ENCODE data around the gene TEX2. TPM values are rescaled to one million over a fixed set of nuclear protein-coding genes. Genes with fewer than 3 reads are reported as not detected.

The TEX2 gene
- total and polyA plus RNA-seq, 9 of the 15 experiments (the other 6 are each of a cell fraction or from before 2014, with no cell fraction given): 4.1 to 27.6 (median 19.3) TPM

DNA sequence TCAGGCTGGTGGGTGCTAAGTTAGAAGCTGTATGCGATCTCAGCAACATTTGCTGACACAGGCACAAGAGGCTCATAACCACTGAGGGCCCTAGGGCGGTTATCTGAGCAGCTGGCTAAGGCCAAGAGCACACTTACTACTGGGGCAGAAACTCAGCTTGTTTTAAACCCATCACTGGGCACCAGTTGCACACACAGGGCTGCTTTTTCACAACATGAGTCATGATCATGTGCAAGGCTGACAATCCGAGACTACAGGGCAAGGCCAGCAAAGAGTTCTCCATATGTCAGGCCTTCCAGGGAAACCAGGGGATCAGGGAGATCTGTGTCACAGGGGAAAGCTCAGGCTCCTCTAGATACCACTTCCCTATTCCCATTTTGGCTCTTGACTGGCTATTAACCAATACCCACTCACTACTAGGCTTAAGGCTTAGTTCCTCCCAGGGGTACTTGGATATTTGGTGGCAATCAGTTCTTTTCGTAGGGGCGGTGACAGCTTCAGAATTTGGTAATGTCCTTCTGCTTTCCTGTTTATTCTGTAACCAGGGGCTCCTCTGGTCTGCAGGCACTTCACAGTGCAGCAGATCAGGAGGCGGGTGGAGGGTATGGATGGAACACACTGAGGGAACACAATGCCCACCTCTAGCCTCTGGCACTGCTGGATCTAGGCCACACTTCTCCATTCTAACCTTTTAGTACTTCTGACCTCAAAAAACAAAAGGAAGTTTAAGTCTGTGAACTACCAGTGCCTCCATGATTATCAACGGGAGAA lies 88.2 kb downstream of the TEX2 start:
- in situ Hi-C loops (cut with MboI) (no loop called here), intact Hi-C loops (cut with micrococcal nuclease) (no loop called here)
- peaks cover 72% of the 10 kb centered on the region for H3K36me3 ChIP-seq (ENCODE audit: control insufficient read depth, insufficient read depth, low read length)
- H3K9ac ChIP-seq (ENCODE audit: insufficient read depth in 1 of 2, low read depth in 2 of 2, low read length in 2 of 2): no peak overlapping the region
- no peak overlapping the region for H2AFZ ChIP-seq (ENCODE audit: low read depth, low read length)
- ChIA-PET CTCF (ENCODE audit: low intra/inter-chr PET ratio) (no interaction called here), POLR2A (interaction anchor here (0.9 to 1.1 kb wide), 2 partner anchors 29 to 255 kb away, joined by 3 read pairs; no protein-coding TSS in a partner anchor)
- no peaks in the 10 kb centered on the region for H3K27me3 ChIP-seq (ENCODE audit: control insufficient read depth in 2 of 2, insufficient read depth in 2 of 2, low read length in 2 of 2)
- no peak for ATAC-seq
- TF ChIP-seq FOSL1 (tag; conservative IDR thresholded peaks at IDR 0.05) (0 out of 2 replicates have a peak, but pooled peaks have one; percentile 18), HCFC1 (IDR thresholded peaks at IDR 0.05; ENCODE audit: low read depth, low read length) (no peak), SRF (CRISPR knock-in tag; IDR thresholded peaks at IDR 0.05) (no peak), ZNF143 (CRISPR knock-in tag; IDR thresholded peaks at IDR 0.05) (no peak), CBFA2T2 (conservative IDR thresholded peaks at IDR 0.05) (no peak), BRD9 (IDR thresholded peaks at IDR 0.05; ENCODE audit: low read depth, partially characterized antibody) (no peak), GABPA (tag; conservative IDR thresholded peaks at IDR 0.05; ENCODE audit: low read depth) (no peak), PHF21A (IDR thresholded peaks at IDR 0.05; ENCODE audit: borderline replicate concordance, low read depth) (no peak), GABPB1 (CRISPR knock-in tag; IDR thresholded peaks at IDR 0.05) (no peak), SPI1 (IDR thresholded peaks at IDR 0.05; ENCODE audit: borderline replicate concordance, low read depth, low read length) (peak; percentile 59; the same call in 1 of the 2 replicates), EP300 (IDR thresholded peaks at IDR 0.05; ENCODE audit: low read length) (no peak), ZBTB7A (IDR thresholded peaks at IDR 0.05; ENCODE audit: borderline replicate concordance, control insufficient read depth, low read depth, low read length) (no peak), CC2D1A (IDR thresholded peaks at IDR 0.05) (no peak)
- TF ChIP-seq, protein P1, sequence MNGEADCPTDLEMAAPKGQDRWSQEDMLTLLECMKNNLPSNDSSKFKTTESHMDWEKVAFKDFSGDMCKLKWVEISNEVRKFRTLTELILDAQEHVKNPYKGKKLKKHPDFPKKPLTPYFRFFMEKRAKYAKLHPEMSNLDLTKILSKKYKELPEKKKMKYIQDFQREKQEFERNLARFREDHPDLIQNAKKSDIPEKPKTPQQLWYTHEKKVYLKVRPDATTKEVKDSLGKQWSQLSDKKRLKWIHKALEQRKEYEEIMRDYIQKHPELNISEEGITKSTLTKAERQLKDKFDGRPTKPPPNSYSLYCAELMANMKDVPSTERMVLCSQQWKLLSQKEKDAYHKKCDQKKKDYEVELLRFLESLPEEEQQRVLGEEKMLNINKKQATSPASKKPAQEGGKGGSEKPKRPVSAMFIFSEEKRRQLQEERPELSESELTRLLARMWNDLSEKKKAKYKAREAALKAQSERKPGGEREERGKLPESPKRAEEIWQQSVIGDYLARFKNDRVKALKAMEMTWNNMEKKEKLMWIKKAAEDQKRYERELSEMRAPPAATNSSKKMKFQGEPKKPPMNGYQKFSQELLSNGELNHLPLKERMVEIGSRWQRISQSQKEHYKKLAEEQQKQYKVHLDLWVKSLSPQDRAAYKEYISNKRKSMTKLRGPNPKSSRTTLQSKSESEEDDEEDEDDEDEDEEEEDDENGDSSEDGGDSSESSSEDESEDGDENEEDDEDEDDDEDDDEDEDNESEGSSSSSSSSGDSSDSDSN (IDR thresholded peaks at IDR 0.05; ENCODE audit: borderline replicate concordance in 1 of 2, low read depth in 2 of 2, low read length in 2 of 2): no peak
- TF ChIP-seq, protein P2, sequence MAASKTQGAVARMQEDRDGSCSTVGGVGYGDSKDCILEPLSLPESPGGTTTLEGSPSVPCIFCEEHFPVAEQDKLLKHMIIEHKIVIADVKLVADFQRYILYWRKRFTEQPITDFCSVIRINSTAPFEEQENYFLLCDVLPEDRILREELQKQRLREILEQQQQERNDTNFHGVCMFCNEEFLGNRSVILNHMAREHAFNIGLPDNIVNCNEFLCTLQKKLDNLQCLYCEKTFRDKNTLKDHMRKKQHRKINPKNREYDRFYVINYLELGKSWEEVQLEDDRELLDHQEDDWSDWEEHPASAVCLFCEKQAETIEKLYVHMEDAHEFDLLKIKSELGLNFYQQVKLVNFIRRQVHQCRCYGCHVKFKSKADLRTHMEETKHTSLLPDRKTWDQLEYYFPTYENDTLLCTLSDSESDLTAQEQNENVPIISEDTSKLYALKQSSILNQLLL (CRISPR knock-in tag; IDR thresholded peaks at IDR 0.05; ENCODE audit: borderline replicate concordance): no peak
- TF ChIP-seq, protein P3, sequence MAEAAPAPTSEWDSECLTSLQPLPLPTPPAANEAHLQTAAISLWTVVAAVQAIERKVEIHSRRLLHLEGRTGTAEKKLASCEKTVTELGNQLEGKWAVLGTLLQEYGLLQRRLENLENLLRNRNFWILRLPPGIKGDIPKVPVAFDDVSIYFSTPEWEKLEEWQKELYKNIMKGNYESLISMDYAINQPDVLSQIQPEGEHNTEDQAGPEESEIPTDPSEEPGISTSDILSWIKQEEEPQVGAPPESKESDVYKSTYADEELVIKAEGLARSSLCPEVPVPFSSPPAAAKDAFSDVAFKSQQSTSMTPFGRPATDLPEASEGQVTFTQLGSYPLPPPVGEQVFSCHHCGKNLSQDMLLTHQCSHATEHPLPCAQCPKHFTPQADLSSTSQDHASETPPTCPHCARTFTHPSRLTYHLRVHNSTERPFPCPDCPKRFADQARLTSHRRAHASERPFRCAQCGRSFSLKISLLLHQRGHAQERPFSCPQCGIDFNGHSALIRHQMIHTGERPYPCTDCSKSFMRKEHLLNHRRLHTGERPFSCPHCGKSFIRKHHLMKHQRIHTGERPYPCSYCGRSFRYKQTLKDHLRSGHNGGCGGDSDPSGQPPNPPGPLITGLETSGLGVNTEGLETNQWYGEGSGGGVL (CRISPR knock-in tag; IDR thresholded peaks at IDR 0.05): no peak
- no peaks in the 10 kb centered on the region for H3K9me1 ChIP-seq (ENCODE audit: control insufficient read depth, insufficient read depth, low read length)
- no TSS peak for BruUV-seq (replicated peaks)
- H3K4me1 ChIP-seq (replicated peaks in 1 of 2; ENCODE audit: control insufficient read depth in 2 of 2, insufficient read depth in 2 of 2, low read length in 2 of 2): no peaks in the 10 kb centered on the region
- H4K20me1 ChIP-seq (replicated peaks; ENCODE audit: control insufficient read depth, insufficient read depth, low read length): no peaks in the 10 kb centered on the region
- H3K27ac ChIP-seq (ENCODE audit: extremely low read depth, low read depth, low read length): no peak overlapping the region
- H3K9me3 ChIP-seq (replicated peaks; ENCODE audit: control insufficient read depth, insufficient read depth, low read depth, low read length): no peaks in the 10 kb centered on the region
- no peak overlapping the region for H3K4me3 ChIP-seq
- 90% methylated on average over 7 of the region's 7 CpGs for WGBS (ENCODE audit: insufficient coverage, low coverage, missing lambda C conversion rate)
- no peak overlapping the region for H3K4me2 ChIP-seq (ENCODE audit: insufficient read depth, low read length)
- FAIRE-seq: no peak
- no peaks in the 10 kb centered on the region for H3K79me2 ChIP-seq (ENCODE audit: control insufficient read depth, insufficient read depth, low read length)
- no peak for DNase-seq (ENCODE audit: extremely low read depth in 1 of 4, low spot score in 3 of 4)
